CD4-positive, alpha-beta T cell treated with Interferon gamma for 1 hour (primary cell): ENCODE results near the gene PGS1.
A peak's percentile ranks its signal among the peaks of the same experiment; 100 is the strongest.

Experiments used
- DNase-seq: peaks from one replicate; pipeline ENCODE4 v3.0.0-alpha.2; 2020

The PGS1 gene

GRCh38 chr17:78364436-78365281 lies 13.8 kb upstream of the PGS1 start:
- peak; percentile 35 for DNase-seq

GRCh38 chr17:78365561-78366108 lies 12.8 kb upstream of the PGS1 start:
- no peak for DNase-seq

GRCh38 chr17:78366109-78366848 lies 12.2 kb upstream of the PGS1 start:
- DNase-seq, result no peak

- no peak for DNase-seq
Observed at GRCh38 chr17:78367193-78367592, 11.3 kb upstream of the PGS1 start.

- DNase-seq, result no peak
Observed at GRCh38 chr17:78368348-78368747, 10.1 kb upstream of the PGS1 start.

GRCh38 chr17:78368854-78369495 lies 9.5 kb upstream of the PGS1 start:
- no peak for DNase-seq

GRCh38 chr17:78369791-78370381 lies 8.6 kb upstream of the PGS1 start:
- DNase-seq, result no peak

GRCh38 chr17:78371056-78371455 lies 7.4 kb upstream of the PGS1 start:
- no peak for DNase-seq

GRCh38 chr17:78372841-78373240 lies 5.6 kb upstream of the PGS1 start:
- no peak for DNase-seq

GRCh38 chr17:78374189-78374588 lies 4.3 kb upstream of the PGS1 start:
- DNase-seq, result no peak

- no peak for DNase-seq
Observed at GRCh38 chr17:78374631-78375274, 3.7 kb upstream of the PGS1 start.

- DNase-seq, result peak; percentile 43
Observed at GRCh38 chr17:78375401-78376151, 2.9 kb upstream of the PGS1 start.

GRCh38 chr17:78376161-78376560 lies 2.3 kb upstream of the PGS1 start:
- DNase-seq, result no peak

- DNase-seq, result no peak
Observed at GRCh38 chr17:78377858-78378224, 608 bp upstream of the PGS1 start.

- DNase-seq, result peak; percentile 36
Observed at GRCh38 chr17:78379131-78379491, 662 bp downstream of the PGS1 start.

GRCh38 chr17:78380370-78380769 lies 1.9 kb downstream of the PGS1 start:
- DNase-seq, result no peak

GRCh38 chr17:78381601-78382232 lies 3.3 kb downstream of the PGS1 start:
- DNase-seq, result peak; percentile 71

GRCh38 chr17:78383725-78384471 lies 5.4 kb downstream of the PGS1 start:
- DNase-seq, result peak; percentile 80

- DNase-seq, result no peak
Observed at GRCh38 chr17:78384479-78385175, 6.2 kb downstream of the PGS1 start.
